Activated CD4-positive, CD25-positive, alpha-beta regulatory T cell treated with anti-CD3 and anti-CD28 coated beads, Interleukin-2, amount 50 U/mL, for 16 hours (primary cell): ENCODE results near the gene MORN4.
A peak's percentile ranks its signal among the peaks of the same experiment; 100 is the strongest.
"Not testable (repeated sequence)": the region's sequence is repeated elsewhere in the genome, so short reads cannot be mapped to it uniquely, and the experiment has no call there.

Experiments
- DNase-seq: peaks from one replicate; pipeline ENCODE4 v3.0.0-alpha.2; 2020; ENCODE audit warnings: low read depth, low spot score

Gene MORN4

GRCh38 chr10:97640868-97641811 is 7.8 kb upstream of the MORN4 start:
- no peak for DNase-seq

GRCh38 chr10:97640174-97640867 is 7.0 kb upstream of the MORN4 start, which contains the start of gene PI4K2A:
PI4K2A (plus strand) TSS chr10:97640671; CDS start chr10:97640743, 72 bp downstream.
- peak; percentile 99 for DNase-seq

GRCh38 chr10:97639090-97639489 is 5.8 kb upstream of the MORN4 start:
- DNase-seq, result not testable (repeated sequence)

- no peak for DNase-seq
Measured at GRCh38 chr10:97635577-97635976, 2.3 kb upstream of the MORN4 start.

GRCh38 chr10:97633921-97634320 is 621 bp upstream of the MORN4 start:
- no peak for DNase-seq

GRCh38 chr10:97631098-97631497 is 2.2 kb downstream of the MORN4 start:
- DNase-seq, result no peak

GRCh38 chr10:97629289-97629688 is 4.0 kb downstream of the MORN4 start:
- no peak for DNase-seq

- DNase-seq, result no peak
Measured at GRCh38 chr10:97628228-97628627, 5.1 kb downstream of the MORN4 start.

- DNase-seq, result no peak
Measured at GRCh38 chr10:97627731-97628130, 5.6 kb downstream of the MORN4 start.

- no peak for DNase-seq
Measured at GRCh38 chr10:97623277-97623676, 10.0 kb downstream of the MORN4 start.

- no peak for DNase-seq
Measured at GRCh38 chr10:97618733-97619132, 14.6 kb downstream of the MORN4 start.

- no peak for DNase-seq
Measured at GRCh38 chr10:97618285-97618684, 15.0 kb downstream of the MORN4 start.

- DNase-seq, result no peak
Measured at GRCh38 chr10:97612386-97612785, 20.9 kb downstream of the MORN4 start.

- no peak for DNase-seq
Measured at GRCh38 chr10:97611473-97611872, 21.8 kb downstream of the MORN4 start.

GRCh38 chr10:97608991-97609561 is 24.2 kb downstream of the MORN4 start:
- no peak for DNase-seq

- DNase-seq, result no peak
Measured at GRCh38 chr10:97607095-97607636, 26.1 kb downstream of the MORN4 start.

GRCh38 chr10:97601268-97602215 is 31.8 kb downstream of the MORN4 start:
- no peak for DNase-seq

GRCh38 chr10:97600616-97601015 is 32.7 kb downstream of the MORN4 start:
- DNase-seq, result no peak

GRCh38 chr10:97599272-97599619 is 34.1 kb downstream of the MORN4 start:
- DNase-seq, result no peak

- no peak for DNase-seq
Measured at GRCh38 chr10:97598407-97599271, 34.7 kb downstream of the MORN4 start.
